HG02981 (cell line): ENCODE results near the gene STK32A.

Experiments
- ATAC-seq: cut with Tn5 transposase; IDR thresholded peaks from one replicate; pipeline ENCODE4 v1.9.1; 2021; ENCODE audit warnings: mild to moderate bottlenecking, moderate library complexity; ENCODE audit not compliant: unreplicated experiment

STK32A gene

DNA sequence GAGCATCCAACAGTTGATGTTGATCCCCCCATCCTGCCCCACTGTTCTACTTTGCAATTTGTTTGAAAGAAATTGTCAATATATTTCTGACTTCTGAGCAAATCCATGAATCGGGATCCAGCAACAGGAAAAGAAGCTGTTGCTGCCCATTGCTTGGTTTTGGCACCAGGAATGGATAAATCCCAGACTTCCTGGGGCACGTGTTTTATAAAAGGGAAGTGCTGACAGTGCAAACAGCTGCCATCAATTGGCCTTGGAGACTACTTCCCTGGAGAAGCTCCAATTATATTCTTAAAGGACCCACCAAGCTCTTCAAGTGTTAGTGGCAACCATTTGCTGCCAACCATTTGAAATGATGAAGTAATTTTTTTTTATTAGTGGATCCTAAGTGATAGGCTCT, 13.7 kb downstream of the STK32A start:
- ATAC-seq: no peak

DNA sequence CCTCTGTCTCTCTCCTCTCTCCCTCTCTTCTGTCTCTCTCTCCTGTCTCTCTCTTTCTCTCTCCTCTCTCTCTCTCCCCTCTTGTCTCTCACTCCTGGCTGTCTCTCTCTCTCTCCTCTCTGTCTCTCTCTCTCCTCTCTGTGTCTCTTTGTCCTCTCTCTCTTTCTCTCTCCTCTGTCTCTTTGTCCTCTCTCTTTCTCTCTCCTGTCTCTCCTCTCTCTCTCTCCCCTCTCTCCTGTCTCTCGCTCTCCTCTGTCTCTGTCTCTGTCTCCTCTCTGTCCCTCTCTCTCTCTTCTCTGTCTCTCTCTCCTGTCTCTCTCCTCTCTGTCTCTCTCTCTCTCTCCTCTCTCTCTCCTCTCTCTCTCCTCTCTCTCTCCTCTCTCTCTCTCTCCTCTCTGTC, 25.0 kb downstream of the STK32A start:
- no peak for ATAC-seq

DNA sequence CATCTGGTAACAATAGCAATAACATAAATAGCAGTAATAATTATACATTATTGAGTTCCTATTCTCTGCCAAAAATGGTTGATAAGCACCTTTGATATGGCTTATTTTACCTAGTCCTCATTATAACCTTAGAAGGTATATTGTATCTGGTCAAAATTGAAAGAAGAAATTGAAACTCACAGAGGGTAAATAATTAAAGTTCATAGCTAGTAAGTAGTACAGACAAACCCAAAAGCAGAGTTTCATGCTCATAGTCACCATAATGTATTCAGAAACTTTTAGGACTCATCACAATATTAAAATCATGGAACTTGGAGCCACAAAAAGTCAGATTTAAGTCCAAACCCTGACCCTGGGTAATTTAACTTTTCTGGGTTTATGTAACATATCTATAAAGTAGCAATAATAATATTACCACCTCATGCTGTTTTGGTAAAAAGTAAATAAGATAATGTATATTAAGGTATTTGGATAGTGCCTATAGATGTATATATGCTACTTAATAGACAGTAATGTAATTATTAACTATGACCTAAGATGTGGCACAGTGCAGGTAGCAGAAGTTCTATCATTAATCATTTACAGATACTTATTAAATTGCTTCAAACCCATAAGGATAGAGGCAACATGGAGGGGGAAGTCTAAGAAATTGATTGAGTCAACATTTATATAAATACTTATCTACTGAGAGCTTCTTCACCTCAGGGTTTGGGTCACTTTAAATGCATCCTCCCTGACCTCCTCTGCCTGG, 32.4 kb downstream of the STK32A start:
- ATAC-seq: no peak

DNA sequence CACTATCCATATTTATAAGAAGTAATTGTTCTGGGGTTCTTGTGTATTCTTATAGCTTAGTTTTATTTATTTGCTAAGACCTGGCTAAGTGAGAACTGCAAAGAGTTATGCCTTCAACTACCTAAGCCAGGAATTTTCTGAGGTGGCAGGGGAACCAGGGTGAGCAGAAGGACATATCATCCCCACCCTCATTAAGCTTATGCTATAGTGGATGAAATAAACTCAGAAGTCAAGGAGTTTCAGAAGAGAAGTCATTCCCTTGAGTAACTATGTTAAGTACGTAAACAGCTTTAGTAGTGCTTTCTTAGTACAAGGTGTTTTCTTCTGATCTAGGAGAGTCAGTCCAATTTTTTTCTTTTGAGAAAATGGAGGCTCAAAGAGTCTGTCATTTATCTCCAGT, 41.7 kb downstream of the STK32A start:
- ATAC-seq: no peak

DNA sequence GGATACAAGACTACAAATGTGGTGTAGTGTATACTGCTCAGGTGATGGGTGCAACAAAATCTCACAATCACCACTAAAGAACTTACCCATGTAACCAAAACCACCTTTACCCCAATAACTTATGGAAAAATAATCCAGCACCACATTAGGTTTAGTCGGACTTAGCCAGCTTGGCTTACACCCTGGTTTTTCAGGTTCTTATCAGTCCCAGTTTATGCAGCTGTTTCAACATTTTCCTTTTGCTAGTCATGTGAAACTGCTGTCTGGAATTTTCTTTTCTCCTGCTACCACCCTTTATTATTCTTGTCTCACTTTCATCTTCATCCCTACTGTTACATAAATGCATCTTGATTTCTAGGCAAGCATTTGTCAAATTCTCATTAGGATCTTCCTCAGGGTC, 51.5 kb downstream of the STK32A start:
- ATAC-seq: no peak

DNA sequence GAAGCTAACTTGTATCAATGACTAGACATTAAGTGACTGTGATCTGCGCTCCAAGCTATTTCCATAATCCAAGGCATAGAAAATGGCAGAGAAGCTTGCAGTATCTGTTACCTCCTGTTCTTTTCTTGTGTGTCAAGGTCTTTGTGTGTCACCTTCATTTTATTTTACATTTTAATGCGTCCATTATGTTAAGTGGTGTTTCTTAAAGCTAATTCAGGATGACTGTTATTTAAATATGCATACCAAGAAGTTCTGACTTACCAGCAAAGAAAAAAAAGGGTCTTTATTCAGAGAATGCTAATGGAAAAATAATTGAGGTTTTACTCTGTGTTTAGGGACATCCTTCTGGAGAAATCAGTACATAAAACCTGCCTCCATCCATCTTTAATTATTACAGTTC, 52.3 kb downstream of the STK32A start:
- no peak for ATAC-seq

DNA sequence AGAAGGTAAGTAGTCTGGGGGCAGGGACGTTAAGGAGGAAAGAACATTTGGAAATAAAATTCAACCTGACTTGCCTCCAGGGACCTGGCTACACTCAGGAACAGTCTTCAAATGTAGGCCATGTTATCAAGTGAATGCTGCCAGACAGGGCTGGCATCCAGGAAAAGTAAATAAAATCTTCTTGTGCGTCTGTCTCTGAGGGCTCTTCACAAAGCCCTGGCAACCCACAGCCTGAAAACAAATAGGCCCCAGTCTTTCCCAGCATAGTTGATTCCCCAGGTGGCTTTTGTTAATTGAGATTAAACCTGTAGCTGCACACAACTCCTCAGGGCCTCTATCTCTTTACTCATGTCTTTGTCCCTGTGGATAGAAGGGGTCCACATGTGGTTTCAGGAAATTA, 55.4 kb downstream of the STK32A start:
- ATAC-seq: no peak

DNA sequence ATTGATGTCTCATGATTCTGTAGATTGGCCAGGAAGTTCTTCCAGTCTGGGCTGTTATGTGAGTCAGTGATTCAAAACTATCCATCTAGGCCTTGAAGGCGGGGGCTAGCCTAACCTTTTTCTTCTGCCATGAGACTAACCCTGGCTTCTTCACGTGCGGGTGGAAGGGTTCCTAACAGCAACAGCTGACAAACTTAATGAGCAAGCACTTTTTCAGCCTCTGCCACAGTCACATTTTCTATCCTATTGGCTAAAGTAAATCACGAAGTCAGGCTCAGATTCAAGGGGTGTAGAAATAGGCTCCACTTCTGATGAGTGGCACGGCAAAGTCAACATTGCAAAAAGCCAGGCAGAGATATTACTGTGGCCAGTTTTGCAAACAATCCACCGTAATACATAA, 68.4 kb downstream of the STK32A start:
- ATAC-seq: no peak

DNA sequence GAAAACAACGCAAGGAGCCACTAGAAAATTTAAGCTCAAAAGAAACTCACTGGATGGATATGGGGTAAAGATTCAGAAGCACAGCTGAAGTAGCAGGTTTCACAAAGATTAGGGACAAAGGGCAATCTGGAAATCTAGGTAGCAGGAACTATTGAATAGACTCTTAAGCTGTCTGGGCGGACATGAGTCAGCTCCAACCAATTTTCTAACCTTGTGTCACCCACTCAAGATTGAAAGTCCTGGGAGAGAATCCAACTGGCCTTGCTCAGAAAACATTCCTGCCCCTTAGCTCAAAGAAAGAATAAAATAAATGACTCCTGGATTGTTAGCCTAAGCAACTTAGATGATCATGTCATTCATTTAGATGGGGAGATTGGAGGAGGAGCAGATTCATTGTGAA, 69.2 kb downstream of the STK32A start:
- ATAC-seq: no peak

DNA sequence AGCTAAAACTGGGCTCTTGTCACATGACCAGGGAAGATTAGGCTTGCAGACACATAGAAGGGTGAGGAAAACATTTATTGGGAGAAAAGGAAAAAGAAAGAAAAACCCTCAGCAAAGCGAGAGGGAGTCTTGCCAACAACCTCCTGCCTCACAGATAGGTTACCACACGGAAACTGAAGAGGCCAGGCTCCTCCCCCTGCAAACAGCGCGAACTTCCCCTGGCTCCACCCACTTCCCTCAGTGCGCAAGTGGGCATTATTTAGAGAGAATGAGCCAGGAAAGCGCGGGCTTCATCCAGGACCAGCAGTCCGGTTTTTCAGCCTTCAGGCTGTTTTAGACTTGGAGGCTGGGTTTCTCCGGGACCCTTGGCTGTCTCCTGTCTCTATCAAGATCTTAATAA, 70.3 kb downstream of the STK32A start:
- ATAC-seq: no peak

DNA sequence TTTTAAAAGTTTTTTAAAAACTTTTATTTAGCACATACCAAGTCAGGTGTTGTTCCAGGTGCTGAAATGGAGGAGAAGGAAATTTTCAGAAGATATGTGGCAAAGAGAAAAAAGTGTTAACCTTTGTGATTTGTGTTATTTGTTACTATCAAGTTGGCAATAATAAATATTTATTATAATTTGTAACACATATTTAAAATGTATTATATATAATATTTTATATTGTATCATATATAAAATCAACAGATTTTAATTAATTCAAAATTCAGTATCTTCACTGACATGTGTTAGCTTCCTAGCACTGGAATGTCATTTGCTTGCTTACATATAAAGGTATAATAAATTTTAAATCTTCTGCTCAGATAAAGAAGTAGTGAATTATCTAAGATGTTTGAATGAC, 71.5 kb downstream of the STK32A start:
- no peak for ATAC-seq

DNA sequence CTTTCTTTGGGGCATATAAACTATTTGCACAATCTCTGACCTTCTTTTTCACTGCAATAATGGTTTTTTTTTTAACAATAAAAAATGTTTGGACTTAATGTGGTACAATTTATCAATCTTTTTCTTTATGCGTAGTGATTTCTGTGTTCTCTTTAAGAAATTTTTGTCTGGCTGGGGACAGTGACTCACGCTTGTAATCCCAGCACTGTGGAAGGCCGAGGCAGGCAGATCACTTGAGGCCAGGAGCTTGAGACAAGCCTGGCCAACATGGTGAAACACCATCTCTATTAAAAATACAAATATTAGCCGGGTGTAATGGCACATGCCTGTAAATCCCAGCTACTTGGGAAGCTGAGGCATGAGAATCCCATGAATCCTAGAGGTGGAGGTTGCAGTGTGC, 72.3 kb downstream of the STK32A start:
- ATAC-seq: no peak

DNA sequence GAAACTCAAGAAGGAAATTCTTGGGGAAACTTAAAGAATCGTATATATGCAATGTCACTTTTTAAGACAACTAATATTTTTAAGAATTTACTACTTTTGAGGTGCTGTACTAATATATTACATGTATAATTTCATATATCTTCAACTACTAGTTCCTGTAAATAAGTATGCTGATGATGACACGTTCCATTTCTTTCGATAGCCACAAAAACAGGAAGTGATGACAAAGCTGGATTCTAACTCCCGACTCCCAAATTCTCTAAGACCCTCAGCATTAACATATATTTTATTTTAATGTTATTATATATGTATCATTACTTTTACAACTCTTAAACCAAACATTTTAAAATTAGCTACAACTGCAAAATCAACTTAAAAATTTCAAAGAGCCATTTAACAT, 74.8 kb downstream of the STK32A start:
- no peak for ATAC-seq

DNA sequence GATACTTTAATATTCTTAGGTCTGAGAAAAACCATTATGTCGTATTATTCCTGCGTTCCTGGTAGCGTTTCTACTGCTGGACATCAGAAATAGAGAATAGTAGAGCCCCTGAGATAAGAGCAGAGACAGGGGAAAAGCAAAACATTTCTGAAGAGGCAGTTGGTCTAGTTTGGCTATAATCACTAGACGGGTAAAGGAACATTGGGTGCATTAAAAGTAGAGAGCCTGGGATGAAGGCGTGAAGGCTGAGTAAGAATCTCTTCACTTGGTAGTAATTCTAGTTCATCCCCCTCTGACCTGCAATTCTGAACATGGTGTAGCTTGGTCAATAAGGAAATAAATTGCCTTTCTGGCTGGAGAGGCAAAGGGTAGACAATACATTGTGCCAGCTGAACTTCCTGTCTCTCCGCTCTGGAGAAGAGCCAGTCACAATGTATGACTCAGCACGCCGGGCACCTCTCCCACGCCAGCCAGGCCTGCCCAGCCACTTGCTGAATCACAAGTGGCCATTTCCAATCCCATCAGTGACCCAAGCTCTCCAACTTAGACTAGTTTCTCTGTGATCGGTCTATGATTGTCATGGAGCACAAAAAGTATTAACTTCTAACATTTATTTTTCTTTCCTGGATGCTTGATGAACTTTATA, 75.4 kb downstream of the STK32A start:
- no peak for ATAC-seq

DNA sequence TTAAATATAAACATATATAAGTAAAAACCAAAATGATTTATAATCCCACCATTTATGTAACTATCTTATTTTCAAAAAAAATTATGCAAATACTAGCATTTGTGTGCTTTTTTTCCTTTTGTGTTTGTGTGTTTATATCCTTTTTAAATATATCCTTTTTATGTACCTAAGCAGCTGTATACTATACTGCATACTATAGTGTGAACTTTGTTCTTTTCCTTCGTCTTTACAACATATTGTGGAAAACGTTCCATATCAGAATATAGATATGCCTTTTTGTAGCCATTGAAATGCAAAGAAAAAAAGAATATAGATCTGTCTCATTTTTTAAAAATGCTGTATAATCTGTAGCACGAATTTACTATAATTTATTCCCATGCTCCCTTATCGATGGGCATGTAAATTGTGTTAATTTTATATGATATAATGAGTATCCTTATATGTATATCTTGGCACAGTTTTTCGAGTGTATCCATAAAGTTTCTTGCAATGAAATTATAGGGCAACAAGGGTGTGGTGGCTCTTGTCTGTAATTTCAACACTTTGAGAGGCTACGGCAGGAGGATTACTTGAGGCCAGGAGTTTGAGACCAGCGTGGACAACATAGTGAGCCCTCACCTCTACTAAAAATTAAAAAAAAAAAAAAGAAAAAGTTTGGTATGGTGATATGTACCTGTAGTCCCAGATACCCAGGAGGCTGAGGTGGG, 83.3 kb downstream of the STK32A start:
- ATAC-seq: no peak

DNA sequence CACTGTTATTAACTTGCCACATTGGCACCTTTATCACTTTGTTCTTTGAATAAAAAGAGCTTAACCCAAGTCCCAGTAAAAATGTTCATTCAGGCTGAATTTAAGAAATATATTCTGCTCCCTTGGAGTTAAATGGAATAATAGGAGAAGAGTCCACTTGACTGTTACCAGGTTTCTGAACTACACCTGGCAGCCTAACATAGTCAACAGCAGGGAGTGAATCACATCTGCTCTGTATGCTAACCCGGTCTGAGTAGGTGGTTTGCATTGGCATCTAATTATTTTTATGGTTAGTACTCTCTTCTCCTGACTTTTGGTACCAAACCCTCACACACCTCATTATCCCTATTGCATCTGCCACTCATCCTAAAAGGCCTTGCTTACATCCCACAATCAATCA, 86.7 kb downstream of the STK32A start:
- ATAC-seq: no peak

DNA sequence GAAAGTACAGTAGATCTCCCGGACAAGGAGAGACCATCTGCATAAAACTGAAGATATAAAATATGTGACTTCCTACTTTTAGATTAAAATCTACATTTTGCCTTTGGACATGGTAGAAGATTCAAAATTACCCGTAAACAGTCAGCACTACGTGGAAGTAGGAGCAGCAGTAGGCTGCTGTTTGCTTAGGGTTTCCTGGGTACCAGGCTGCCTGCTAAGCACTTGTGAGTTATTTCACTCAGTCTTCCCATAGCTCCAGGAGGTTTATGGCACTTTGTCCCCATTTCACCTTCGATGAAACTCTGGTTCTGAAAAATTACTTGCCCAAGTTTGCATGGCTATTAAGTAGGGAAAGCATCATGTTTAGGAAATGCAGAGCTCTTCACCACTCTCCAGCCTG, 92.6 kb downstream of the STK32A start:
- no peak for ATAC-seq

DNA sequence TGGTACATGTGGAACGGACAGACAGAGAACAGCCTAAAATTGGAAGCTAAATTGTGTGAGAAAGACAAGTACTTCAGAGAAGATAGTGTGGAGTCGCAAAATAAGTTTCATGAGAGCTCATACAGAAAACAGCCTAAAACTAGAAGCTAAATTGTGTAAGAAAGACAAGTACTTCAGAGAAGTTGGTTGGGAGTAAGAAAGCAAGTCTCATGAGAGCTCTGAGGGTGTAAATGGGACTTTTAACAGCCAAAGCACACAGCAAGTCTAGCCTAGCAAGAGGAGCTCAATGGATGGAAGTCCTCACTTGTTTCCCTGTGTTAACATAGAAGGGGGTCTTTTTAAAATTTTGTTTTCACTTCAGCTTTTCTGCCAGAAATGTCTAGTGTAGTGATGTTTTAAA, 93.1 kb downstream of the STK32A start:
- no peak for ATAC-seq

DNA sequence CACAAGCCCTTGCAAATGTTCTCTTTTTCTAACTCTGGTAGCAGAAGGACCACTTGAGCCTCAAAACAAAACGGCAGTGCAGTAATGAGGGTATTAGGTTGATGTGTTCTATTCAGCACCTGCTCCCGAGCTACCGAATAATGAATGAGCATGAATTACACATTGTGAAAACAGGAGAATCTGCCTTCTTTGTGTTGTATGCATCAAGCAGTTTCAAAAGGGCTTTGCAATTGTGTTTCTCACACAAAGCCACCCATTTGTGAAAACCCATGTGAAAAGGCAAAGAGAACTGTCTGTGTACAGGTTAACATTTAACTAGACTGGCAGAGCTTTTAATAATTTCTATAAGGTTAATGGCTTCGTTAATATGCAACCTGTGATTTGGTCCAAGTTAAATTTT, 97.8 kb downstream of the STK32A start:
- peak; percentile 54 for ATAC-seq

DNA sequence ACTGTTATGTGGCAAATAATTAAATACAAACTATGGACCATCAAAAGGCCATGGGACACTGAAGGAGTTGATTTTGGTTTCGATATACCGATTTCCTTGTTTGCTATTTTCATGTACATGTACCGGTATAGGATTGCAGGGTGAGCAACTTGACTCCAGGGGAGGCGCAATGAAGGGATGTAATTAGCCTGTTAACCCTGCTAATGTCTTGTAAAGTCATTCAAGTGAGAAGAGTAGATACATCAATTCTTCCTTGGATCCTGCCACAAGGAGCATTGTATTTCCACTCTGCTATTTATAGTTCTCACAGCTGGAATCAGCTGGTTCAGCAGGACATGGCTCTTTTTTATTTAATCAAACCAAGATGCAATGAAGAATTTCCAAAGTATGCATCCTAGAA, 102.0 kb downstream of the STK32A start:
- no peak for ATAC-seq

DNA sequence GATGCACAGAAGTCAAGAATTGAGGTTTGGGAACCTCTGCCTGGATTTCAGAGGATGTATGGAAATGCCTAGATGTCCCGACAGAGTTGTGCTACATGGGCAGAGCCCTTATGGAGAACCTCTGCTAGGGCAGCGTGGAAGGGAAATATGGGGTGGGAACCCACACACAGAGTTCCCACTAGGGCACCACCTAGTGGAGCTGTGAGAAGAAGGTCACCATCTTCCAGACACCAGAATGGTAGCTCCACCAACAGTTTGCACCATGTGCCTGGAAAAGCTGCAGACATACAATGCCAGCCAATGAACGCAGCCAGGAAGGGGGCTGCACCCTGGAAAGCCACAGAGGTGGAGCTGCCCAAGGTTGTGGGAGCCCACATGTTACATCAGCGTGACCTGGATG, 104.5 kb downstream of the STK32A start:
- no peak for ATAC-seq

DNA sequence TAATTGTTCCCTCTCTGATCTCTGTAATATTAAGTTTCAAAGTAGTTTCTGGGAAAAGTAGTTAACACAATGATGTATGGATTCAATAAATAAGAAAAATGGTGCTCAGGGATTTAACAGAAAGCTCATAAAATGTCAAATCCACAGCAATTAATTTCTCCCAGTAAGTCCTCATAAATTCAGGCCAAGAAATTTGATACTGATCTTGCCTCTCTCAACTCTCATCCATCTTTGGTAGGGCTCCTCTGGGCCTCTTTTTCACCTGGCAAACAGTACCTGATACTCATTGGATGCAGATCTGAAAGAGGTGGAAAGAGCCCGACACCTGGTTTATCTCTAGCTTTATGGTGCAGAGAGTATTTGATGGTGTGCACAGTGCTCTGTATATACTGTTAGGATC, 106.1 kb downstream of the STK32A start:
- no peak for ATAC-seq
